ENCODE results near the gene MYO7A.

MYO7A gene

GRCh38 chr11:77112641-77113381, 15.2 kb upstream of the MYO7A start:
- DNase-seq = no peak

- no peak for DNase-seq
Observed at GRCh38 chr11:77113382-77114088, 14.5 kb upstream of the MYO7A start.

- DNase-seq = no peak
Observed at GRCh38 chr11:77114089-77114463, 14.0 kb upstream of the MYO7A start.

- DNase-seq = no peak
Observed at GRCh38 chr11:77115181-77115611, 12.8 kb upstream of the MYO7A start.

GRCh38 chr11:77115956-77116355, 12.1 kb upstream of the MYO7A start:
- DNase-seq = no peak

GRCh38 chr11:77117492-77117891, 10.6 kb upstream of the MYO7A start:
- DNase-seq = no peak

- DNase-seq = no peak
Observed at GRCh38 chr11:77118086-77118485, 10.0 kb upstream of the MYO7A start.

- no peak for DNase-seq
Observed at GRCh38 chr11:77118971-77119370, 9.1 kb upstream of the MYO7A start.

- no peak for DNase-seq
Observed at GRCh38 chr11:77119531-77119936, 8.5 kb upstream of the MYO7A start.

GRCh38 chr11:77120571-77120970, 7.5 kb upstream of the MYO7A start:
- DNase-seq = no peak

GRCh38 chr11:77121096-77121640, 6.9 kb upstream of the MYO7A start:
- no peak for DNase-seq

GRCh38 chr11:77121876-77122575, 6.0 kb upstream of the MYO7A start:
- DNase-seq = no peak

- no peak for DNase-seq
Observed at GRCh38 chr11:77122576-77123212, 5.4 kb upstream of the MYO7A start.

GRCh38 chr11:77123591-77123990, 4.5 kb upstream of the MYO7A start:
- DNase-seq = no peak

- no peak for DNase-seq
Observed at GRCh38 chr11:77124041-77124440, 4.0 kb upstream of the MYO7A start.

GRCh38 chr11:77124488-77124887, 3.6 kb upstream of the MYO7A start:
- no peak for DNase-seq

GRCh38 chr11:77125191-77125590, 2.9 kb upstream of the MYO7A start:
- no peak for DNase-seq

GRCh38 chr11:77125695-77126094, 2.4 kb upstream of the MYO7A start:
- DNase-seq = no peak

- DNase-seq = no peak
Observed at GRCh38 chr11:77126156-77126775, 1.8 kb upstream of the MYO7A start.

- DNase-seq = no peak
Observed at GRCh38 chr11:77126861-77127234, 1.2 kb upstream of the MYO7A start.

GRCh38 chr11:77127235-77127911, 673 bp upstream of the MYO7A start:
- peak; percentile 27 to 60 for DNase-seq

All from stimulated activated CD4-positive, alpha-beta T cell treated with anti-CD3 and anti-CD28 coated beads, Interleukin-4, amount 100 ng/mL, for 4 hours (primary cell).